IgD-negative memory B cell (primary cell): ENCODE results near the gene CLDN24. TPM values are rescaled to one million over a fixed set of nuclear protein-coding genes. Genes with fewer than 3 reads are reported as not detected.

Source experiments
- H3K27ac Mint-ChIP-seq, 3 donors: one replicate each; pipeline ENCODE4 v1.8.0; 2020 to 2022; ENCODE audit warnings: mild to moderate bottlenecking in 3 of 3, mixed read lengths in 3 of 3, moderate library complexity in 1 of 3
- H3K27me3 Mint-ChIP-seq: one replicate; pipeline ENCODE4 v1.8.0; 2021; ENCODE audit warnings: mixed read lengths
- H3K36me3 Mint-ChIP-seq: one replicate; pipeline ENCODE4 v1.8.0; 2020; ENCODE audit warnings: mild to moderate bottlenecking, mixed read lengths
- H3K4me1 Mint-ChIP-seq, 3 donors: one replicate each; pipeline ENCODE4 v1.8.0; 2020 to 2022; ENCODE audit warnings: mixed read lengths in 3 of 3, mild to moderate bottlenecking in 1 of 3
- H3K4me3 Mint-ChIP-seq, 4 donors: one replicate each; pipeline ENCODE4 v1.8.0; 2020 to 2022; ENCODE audit warnings: mild to moderate bottlenecking in 4 of 4, mixed read lengths in 4 of 4, moderate library complexity in 3 of 4
- H3K9me3 Mint-ChIP-seq, 3 donors: one replicate each; pipeline ENCODE4 v1.8.0; 2020 to 2021; ENCODE audit warnings: mixed read lengths in 3 of 3, mild to moderate bottlenecking in 1 of 3
- polyA plus RNA-seq: library from polyadenylated mRNA; unstranded; fragments of 300-500 nt; fragmentation: Illumina TruSeq; gene quantifications from one replicate; pipeline ENCODE4 v1.2.3, GENCODE V29; 2021

CLDN24 gene
- polyA plus RNA-seq, 1 donor from 2014 or later: not detected

DNA sequence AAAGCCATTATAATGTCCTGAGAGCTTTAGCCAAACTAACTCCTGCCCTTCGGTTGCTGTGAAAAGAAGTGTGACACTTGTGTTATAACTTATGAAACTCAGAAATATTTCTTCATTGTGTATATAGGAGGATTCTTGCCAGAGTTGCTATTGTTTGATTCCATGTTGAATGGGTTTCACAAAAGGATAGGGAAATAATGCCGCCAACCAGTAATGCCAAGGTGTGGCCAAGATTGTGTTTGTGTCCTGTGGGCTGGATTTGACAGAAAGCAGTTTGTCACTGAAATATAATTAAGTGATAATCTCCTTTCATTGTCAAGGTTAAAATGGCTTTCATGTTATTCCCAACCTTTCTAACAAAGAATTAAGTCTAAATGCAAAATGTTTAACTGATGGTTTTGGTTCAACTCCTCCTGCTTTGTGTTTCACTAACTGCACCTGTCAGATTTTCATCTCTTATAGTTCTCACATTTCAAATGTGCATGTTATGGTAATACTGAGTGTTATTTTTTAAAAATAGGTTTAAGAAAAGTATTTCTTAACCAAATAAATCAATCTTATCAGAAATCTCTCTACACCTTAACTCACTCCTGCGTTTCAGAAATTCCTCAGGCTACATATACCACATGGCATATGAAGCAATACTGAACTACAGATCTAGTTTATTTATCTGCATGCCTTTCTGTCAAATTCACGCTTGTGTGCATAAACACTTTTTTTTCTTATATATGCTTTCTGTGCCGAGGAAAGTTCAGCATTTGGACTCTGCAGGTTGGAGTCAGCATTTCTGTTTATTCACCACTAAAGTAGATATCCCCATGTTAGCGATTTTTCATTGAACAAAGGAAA is 1.8 kb downstream of the CLDN24 start, which contains the start of gene CLDN22:
TSS of gene CLDN22 (minus strand) at position 66 of the 849 bp plus-strand sequence. CDS start at position 8, 58 bp downstream.
- Mint-ChIP-seq H3K4me1 (no peaks in the 10 kb centered on the region), H3K36me3 (no peaks in the 10 kb centered on the region), H3K4me3 (no peak within 1 kb of the TSS), H3K27ac (no peak within 1 kb of the TSS), H3K27me3 (peaks cover 10% of the 10 kb centered on the region), H3K9me3 (no peaks in the 10 kb centered on the region)

DNA sequence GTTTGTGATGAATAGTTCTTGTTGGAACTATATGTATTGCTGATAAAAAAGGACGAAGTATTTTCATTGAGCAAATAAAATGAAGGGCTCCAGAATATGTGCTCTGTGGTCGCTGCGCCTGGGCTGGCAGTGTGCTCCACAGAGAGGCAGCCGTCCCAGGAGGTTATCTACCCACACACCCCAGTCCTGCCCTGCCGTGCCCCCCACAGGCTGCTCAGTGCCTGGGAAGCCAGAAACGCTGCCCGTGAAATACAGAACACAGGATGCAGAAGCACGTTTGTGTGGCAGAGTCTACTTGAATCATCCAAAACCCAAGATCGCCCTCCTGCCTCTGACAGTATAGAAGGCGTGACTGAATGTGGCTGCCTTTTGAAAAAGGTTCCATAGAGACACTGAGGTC is 3.6 kb downstream of the CLDN24 start:
- Mint-ChIP-seq H3K9me3 (no peaks in the 10 kb centered on the region), H3K4me1 (no peaks in the 10 kb centered on the region), H3K27me3 (peaks cover 10% of the 10 kb centered on the region), H3K27ac (no peak overlapping the region), H3K36me3 (no peaks in the 10 kb centered on the region), H3K4me3 (peak overlapping the region in 1 of 4 donors; percentile 33)

DNA sequence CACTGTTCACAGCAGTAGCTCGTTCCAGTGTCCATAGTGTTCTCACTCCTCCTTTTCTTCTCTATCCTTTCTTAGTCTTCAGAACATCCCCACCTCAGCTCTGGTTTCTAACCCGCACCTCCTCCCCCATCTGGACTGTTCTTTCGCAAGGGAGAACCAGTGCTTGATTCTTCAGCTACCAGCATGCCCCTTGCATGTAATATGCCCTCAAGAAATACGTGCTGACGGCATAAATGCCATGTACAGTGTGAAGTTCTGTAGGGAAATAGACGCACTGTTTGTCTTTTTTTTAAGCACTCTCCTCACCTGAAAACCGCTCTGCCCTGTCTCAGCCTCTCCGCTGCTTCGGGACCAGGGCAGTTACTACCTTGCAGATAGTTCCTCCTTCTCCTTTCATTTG is 7.4 kb downstream of the CLDN24 start:
- Mint-ChIP-seq H3K27ac (no peak overlapping the region), H3K9me3 (no peaks in the 10 kb centered on the region), H3K27me3 (peaks cover 5% of the 10 kb centered on the region), H3K4me3 (no peak overlapping the region), H3K36me3 (no peaks in the 10 kb centered on the region), H3K4me1 (no peaks in the 10 kb centered on the region)

DNA sequence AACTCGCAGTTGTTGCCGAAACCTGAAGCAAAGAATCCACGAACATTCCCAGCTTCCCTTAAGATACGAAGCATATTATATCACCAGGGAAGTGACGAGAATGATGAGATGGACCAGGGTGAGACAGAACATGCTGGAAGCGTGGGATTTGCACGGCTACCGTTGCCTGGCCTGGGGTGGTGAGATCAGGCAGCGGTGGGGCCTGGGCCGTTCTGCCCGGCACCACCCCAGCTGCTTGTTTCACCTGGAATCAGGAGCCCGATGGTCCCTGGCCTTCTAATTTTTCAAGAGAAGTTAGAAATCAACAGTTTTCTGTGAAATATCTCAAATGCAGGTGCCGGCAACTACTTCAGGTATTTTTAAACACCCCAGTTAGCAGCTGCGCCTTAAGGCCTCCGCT is 7.9 kb downstream of the CLDN24 start:
- no peaks in the 10 kb centered on the region for H3K36me3 Mint-ChIP-seq
- H3K4me3 Mint-ChIP-seq: no peak overlapping the region
- H3K4me1 Mint-ChIP-seq: no peaks in the 10 kb centered on the region
- no peak overlapping the region for H3K27ac Mint-ChIP-seq
- no peaks in the 10 kb centered on the region for H3K9me3 Mint-ChIP-seq
- H3K27me3 Mint-ChIP-seq: peaks cover 5% of the 10 kb centered on the region

DNA sequence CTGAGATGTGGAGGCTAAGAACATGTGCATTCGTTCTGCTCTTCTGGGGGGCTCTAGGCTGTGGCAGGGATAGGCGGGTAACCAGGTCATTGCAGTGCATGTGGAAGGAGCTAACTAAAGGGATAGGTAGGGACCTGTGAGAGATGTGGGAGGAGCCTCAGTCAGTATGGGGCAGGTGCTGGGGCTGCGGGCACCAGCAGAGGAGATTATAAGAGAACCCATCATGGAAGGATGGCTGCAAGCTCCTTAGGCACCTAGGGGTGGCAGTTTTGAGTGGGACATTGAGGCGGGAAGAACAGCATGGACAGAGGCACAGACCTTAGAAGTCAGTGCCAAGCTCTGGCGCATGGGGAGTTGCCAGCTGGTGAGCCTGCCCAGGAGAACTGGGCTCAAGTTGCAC is 9.4 kb downstream of the CLDN24 start:
- H3K4me1 Mint-ChIP-seq: no peaks in the 10 kb centered on the region
- H3K36me3 Mint-ChIP-seq: no peaks in the 10 kb centered on the region
- H3K4me3 Mint-ChIP-seq: no peak overlapping the region
- no peaks in the 10 kb centered on the region for H3K9me3 Mint-ChIP-seq
- no peak overlapping the region for H3K27ac Mint-ChIP-seq
- H3K27me3 Mint-ChIP-seq: peaks cover 2% of the 10 kb centered on the region

DNA sequence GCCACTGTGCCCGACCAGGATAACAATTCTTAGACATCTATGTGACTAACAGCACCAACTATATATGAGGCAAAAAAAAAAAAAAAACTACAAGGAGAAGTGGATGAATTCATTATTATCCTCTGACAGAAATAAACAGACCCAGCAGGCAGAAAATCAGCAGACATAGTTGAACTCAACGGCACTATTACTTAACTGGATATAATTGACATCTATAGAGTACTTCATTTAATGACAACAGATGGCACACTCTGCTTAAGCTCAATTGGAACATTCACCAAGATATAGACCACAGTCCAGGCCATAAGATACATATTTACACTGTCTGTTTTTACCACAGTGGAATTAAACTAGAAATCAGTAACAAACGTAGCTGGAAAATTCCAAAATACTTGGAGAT is 15.4 kb downstream of the CLDN24 start:
- Mint-ChIP-seq H3K27ac (no peak overlapping the region), H3K9me3 (no peaks in the 10 kb centered on the region), H3K4me1 (no peaks in the 10 kb centered on the region), H3K4me3 (no peak overlapping the region), H3K27me3 (no peaks in the 10 kb centered on the region), H3K36me3 (no peaks in the 10 kb centered on the region)

DNA sequence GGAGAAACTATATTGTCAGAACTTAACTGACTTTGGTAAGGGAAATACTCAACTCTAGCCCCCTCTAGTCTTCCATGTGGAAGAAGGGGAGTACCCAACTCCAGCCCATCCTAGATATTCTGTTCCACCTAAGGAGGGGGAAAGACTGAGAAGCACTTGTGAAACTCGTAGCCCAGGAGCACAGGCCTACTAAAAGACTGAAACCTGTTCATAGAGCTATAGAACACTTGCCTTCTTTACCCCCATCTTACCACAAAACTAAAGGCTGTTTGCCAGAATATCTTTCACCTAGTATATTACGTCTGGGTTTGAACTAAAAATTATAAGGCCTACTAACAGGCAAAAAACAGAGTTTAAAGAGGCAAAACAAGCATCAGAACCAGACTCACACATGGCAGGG is 17.7 kb downstream of the CLDN24 start:
- H3K9me3 Mint-ChIP-seq: no peaks in the 10 kb centered on the region
- no peak overlapping the region for H3K27ac Mint-ChIP-seq
- peaks cover 0 to under 1% (median 0%) of the 10 kb centered on the region in 3 donors for H3K4me1 Mint-ChIP-seq
- no peak overlapping the region for H3K4me3 Mint-ChIP-seq
- H3K36me3 Mint-ChIP-seq: no peaks in the 10 kb centered on the region
- peaks cover 1% of the 10 kb centered on the region for H3K27me3 Mint-ChIP-seq

DNA sequence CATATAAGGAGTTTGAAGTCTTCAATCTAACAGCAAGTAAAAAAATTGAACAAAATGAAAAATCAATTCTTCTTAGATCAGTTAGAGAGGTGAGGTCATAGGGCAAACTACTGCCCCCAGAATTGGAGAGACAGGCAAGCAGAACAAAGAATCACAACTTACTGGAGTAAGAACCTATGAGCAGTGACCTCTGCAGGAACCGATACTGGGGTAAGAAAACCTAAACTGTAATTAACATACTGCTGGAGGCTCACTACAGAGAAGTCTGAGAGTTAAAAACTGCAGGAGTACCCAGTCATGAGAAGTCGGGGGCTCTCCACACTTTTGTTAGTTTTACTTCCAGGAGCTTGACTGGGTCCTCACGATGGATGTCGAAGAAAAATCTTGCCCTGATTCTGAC is 18.2 kb downstream of the CLDN24 start:
- no peak overlapping the region for H3K4me3 Mint-ChIP-seq
- no peaks in the 10 kb centered on the region for H3K9me3 Mint-ChIP-seq
- H3K27me3 Mint-ChIP-seq: peaks cover 3% of the 10 kb centered on the region
- H3K36me3 Mint-ChIP-seq: no peaks in the 10 kb centered on the region
- no peak overlapping the region for H3K27ac Mint-ChIP-seq
- peaks cover 0 to 2% (median 0%) of the 10 kb centered on the region in 3 donors for H3K4me1 Mint-ChIP-seq

DNA sequence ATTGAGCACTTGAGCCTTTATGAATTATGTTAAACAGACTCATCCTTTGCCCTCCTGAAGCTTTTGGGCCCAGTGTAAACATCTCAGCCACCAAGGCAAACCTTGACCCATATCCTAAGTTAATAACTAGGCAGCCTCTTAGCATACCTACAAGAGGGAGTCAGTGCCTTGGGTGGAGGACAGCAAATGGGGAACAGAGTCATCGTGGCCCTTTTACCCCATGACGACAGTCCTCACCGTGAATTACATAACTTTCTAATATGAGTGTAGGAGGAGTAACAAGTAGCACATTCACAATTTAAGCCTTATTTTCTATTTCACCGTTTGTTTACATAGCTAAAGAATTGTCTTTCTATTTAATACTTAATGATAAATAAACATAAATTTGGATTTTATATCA is 18.9 kb downstream of the CLDN24 start:
- Mint-ChIP-seq H3K27ac (no peak overlapping the region), H3K36me3 (no peaks in the 10 kb centered on the region), H3K4me3 (no peak overlapping the region), H3K4me1 (peaks cover 0 to 2% (median 0%) of the 10 kb centered on the region in 3 donors), H3K27me3 (peaks cover 3% of the 10 kb centered on the region), H3K9me3 (no peaks in the 10 kb centered on the region)

DNA sequence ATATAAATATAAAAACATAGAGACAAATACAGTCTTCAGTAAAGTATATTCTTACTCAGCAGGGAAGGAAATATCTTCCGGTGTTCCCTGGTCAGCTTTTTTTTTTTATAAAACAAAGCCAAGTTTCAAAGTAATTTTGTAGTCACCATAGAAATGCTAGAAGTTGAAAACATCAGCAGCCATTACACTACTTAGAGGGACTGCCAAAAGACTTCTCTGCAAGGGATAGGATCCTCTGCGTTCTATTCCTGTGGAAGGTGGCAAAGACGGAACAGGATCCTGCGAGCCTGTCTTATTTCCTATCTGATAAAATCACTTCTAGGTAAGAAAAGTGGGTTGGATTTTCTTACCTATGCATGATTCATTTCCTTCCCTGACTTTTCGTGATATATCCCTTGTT is 21.6 kb downstream of the CLDN24 start:
- peaks cover 3% of the 10 kb centered on the region for H3K27me3 Mint-ChIP-seq
- H3K4me1 Mint-ChIP-seq: peaks cover 0 to 2% (median 0%) of the 10 kb centered on the region in 3 donors
- no peaks in the 10 kb centered on the region for H3K36me3 Mint-ChIP-seq
- H3K27ac Mint-ChIP-seq: no peak overlapping the region
- no peaks in the 10 kb centered on the region for H3K9me3 Mint-ChIP-seq
- H3K4me3 Mint-ChIP-seq: no peak overlapping the region

DNA sequence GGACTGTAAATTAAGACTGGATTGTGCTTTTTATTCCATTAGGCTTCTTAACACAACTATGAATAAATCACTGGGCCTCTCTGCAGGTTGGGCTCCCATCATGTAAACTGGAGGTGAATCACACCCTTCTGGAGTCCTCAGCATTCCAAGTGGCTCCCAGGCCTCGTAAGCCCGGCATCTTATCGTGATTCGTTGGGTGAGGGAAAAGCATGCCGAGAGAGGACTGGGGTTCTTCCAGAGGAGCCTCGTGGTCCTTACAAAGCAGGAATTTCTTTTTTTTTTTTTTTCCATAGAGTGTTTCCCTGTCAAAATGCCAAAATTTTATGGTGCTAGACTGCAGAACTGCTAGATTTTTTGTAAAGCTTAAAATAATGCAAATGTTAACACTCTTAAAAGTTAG is 22.2 kb downstream of the CLDN24 start:
- no peaks in the 10 kb centered on the region for H3K36me3 Mint-ChIP-seq
- H3K4me3 Mint-ChIP-seq: no peak overlapping the region
- H3K9me3 Mint-ChIP-seq: no peaks in the 10 kb centered on the region
- H3K27me3 Mint-ChIP-seq: peaks cover 3% of the 10 kb centered on the region
- no peak overlapping the region for H3K27ac Mint-ChIP-seq
- H3K4me1 Mint-ChIP-seq: peaks cover 0 to 2% (median 0%) of the 10 kb centered on the region in 3 donors

DNA sequence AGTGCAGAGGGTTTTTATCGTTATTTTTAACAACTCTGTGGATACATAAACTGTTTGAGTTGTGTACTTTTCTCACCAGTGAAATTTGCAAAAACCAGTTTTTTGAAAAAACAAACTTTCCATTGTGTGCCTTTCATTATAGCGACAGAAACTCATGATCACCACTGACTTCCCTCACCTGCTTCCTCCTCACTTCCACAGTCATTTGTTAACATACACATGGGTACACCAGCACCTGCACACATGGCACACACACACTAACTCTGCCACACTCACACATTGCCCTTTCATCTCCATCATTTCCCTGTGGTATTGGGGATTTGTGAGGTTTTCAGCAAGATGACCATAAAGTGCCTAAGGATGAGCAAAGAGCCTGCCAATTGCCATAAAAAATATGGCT is 22.8 kb downstream of the CLDN24 start:
- peaks cover 3% of the 10 kb centered on the region for H3K27me3 Mint-ChIP-seq
- H3K36me3 Mint-ChIP-seq: no peaks in the 10 kb centered on the region
- no peaks in the 10 kb centered on the region for H3K9me3 Mint-ChIP-seq
- peaks cover 0 to 2% (median 0%) of the 10 kb centered on the region in 3 donors for H3K4me1 Mint-ChIP-seq
- H3K27ac Mint-ChIP-seq: no peak overlapping the region
- no peak overlapping the region for H3K4me3 Mint-ChIP-seq

DNA sequence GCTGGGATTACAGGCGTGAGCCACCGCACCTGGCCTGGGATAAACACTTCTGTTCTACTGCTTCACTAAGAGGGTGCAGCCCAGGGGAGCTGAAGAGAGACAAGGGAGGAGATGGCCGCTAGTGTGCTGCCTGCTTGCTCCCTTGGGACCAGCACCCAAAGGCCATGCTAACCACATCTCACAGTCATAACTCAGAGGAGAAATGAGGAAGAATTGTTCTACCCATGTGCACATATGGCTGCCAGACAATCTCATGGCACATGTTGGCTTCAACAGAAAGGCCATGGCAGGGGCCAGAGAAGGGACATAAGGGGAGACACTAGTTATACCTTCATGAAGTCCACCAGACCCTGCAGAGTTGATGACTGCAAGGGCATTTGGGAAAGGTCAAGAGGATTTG is 24.6 kb downstream of the CLDN24 start:
- H3K27me3 Mint-ChIP-seq: peaks cover 3% of the 10 kb centered on the region
- H3K27ac Mint-ChIP-seq: no peak overlapping the region
- no peaks in the 10 kb centered on the region for H3K9me3 Mint-ChIP-seq
- H3K4me3 Mint-ChIP-seq: no peak overlapping the region
- H3K36me3 Mint-ChIP-seq: no peaks in the 10 kb centered on the region
- peaks cover 0 to 2% (median 0%) of the 10 kb centered on the region in 3 donors for H3K4me1 Mint-ChIP-seq

DNA sequence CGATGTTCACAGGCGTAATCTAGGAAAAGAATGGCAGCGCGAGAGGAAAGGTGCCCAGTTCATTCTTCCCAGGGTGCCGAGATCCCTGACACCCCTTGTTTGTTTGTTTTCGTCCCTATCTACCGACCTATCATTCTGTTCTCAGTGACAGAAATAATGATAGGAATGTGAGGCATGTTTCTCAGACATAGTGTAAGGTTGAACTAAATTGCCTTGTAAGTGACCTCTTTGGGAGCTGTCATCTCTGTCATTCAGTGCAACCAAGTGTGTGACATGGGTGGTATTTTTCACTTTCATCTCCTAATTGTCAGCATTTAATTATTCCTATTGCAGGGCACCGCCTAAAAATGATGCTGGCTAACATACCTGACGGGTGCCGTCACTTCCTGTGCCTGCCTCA is 26.5 kb downstream of the CLDN24 start:
- no peak overlapping the region for H3K4me3 Mint-ChIP-seq

DNA sequence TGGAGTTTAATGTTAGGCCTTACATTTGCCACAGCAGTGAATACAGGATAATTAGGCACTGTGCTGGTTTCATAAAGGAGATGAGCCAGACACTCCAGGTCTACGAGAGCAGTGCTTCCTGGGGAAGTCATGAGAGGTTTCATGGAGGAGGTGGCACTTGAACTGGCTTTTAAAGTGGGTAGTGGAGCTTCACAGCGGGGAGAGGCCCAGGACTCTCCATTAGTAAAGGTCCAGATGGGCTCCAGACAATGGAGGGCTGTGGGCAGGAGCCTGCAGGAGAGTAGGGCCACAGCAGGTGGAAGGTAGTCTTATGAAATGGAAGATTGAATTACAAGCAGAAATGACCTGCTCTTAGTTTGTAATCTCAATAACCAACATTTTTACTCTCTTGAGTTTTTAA is 31.2 kb downstream of the CLDN24 start:
- H3K9me3 Mint-ChIP-seq: peaks cover 0 to 2% (median 0%) of the 10 kb centered on the region in 3 donors
- no peak overlapping the region for H3K27ac Mint-ChIP-seq
- no peak overlapping the region for H3K4me3 Mint-ChIP-seq
- H3K27me3 Mint-ChIP-seq: peaks cover 3% of the 10 kb centered on the region
- H3K36me3 Mint-ChIP-seq: no peaks in the 10 kb centered on the region
- H3K4me1 Mint-ChIP-seq: no peaks in the 10 kb centered on the region

More for the DNA sequence above, 26.5 kb downstream of the CLDN24 start:
- Mint-ChIP-seq H3K27ac (no peak overlapping the region), H3K9me3 (no peaks in the 10 kb centered on the region), H3K36me3 (no peaks in the 10 kb centered on the region), H3K27me3 (peaks cover 6% of the 10 kb centered on the region), H3K4me1 (peaks cover 0 to 2% (median 0%) of the 10 kb centered on the region in 3 donors)

DNA sequence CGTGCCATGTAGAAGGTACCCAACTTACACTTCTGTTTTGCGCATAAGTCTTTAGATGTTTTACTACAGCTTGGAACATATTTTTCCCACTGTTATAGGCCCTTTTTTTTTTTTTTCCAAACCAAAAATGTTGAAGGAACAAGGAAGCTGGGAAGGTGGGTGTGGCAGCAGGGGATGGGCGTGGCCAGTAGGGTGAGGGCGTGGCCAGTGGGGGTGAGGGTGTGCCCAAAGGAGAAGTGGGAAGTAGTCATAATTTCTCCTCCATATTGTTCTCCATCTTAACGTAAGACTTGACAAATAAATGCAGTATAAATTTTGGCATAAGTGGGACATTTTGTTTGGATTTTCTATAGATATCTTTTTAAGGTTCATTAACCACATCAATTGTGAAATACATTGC is 32.5 kb downstream of the CLDN24 start:
- Mint-ChIP-seq H3K4me3 (no peak overlapping the region), H3K4me1 (no peaks in the 10 kb centered on the region), H3K27ac (no peak overlapping the region), H3K27me3 (peaks cover 3% of the 10 kb centered on the region), H3K9me3 (peaks cover 0 to 2% (median 0%) of the 10 kb centered on the region in 3 donors), H3K36me3 (no peaks in the 10 kb centered on the region)
